Limb (tissue), 2 donors: ENCODE results near the gene SRXN1.
"Not testable (repeated sequence)": the region's sequence is repeated elsewhere in the genome, so short reads cannot be mapped to it uniquely, and the experiment has no call there.

Experiments used
- DNase-seq, 2 donors: peaks; one replicate each; pipeline ENCODE4 v3.0.0-alpha.2; 2016; ENCODE audit errors: extremely low spot score in 2 of 2

Gene SRXN1

DNA sequence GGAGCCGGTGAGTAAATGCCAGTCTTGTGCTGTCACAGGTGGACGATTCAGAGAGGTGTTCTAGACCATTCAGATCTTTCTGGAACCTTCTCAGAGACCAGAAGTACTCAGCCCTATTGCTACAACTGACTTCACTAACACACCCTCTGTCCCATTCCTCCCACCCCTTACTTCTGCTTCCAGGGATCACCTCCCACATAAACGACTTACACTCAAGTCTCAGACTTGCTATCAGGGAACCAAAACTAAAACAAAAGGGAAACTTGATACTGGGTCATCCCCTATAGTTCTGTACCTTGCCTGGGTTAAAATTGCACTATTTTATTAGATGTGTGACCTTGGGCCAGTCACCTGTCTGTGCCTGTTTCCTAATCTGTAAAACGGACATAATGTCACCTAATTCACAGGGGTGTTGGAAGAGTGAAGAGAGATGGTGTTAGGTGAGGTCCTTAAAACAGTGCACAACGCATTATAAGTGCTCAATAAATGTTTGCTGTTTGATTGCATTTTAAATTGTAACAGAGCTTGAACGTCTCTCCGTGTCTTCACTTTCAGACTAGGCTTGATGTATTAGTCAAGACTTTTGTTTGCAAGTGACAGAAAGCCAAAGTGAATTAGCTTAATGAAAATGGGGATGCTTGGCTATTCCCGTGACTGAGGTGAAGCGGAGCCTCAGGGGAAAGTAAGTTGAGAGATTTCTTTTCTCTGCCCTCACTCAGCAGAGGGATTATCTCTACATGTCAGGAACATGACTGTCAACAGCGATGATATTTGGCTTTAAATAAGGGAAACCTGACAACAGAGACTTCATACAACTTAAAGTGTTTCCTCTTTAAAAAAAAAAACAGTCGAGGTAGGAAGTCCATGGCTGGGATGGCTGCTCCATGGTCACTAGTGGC is 3.0 kb upstream of the SRXN1 start:
- DNase-seq, result no peak

DNA sequence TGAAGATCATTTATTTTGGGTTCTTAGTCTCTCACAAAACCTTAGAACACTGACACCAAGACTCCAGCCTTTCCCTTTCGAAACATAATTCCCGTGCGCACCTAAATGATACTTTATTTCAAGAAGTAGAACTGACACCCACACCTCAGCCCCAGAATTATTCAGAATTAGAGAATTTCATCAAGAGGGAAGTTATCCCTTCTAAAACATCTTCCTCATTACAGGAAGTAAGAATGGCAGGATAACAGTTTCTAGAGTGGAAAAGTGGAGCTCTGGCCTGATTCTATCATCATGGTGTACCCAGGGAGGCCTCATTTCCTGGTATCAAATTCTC is 1.4 kb upstream of the SRXN1 start:
- DNase-seq, result no peak

DNA sequence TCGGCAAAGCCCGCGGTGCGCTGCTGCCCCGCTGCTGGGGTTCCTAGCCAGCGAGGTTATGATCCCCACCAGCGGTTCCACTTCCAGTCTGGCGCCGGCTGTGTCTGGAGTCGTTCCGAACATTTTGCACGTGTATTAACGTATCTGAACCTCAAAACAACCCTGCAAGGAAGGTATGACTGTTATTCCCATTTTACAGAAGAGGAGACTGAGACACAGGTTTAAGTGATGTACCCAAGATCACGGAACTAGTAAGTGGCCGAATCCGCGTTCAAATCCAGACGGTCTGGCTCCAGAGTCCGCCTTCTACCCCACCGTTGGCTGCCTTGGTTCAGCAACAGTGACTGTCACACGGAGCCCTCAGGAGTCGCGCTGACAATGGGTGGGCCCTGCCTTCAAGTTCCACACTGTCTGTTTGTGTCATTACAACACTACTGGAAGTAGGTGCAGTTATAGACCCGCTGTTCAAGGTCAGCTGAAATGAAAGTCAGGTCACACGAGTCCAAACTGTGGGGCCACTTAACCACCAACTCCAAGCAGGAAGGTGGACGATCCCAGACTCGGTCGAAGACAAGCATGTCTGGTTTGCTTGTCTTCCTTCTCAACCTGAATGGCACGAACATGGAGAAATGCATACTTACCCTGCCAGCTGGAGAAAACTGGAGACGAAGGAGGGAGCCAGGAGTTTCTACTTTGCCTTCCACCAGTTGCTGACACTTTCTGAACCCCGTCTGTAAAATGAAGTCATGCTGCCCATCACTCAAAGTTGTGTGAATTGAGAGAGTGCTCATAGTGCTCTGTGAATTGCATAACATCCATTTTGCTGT is 803 bp upstream of the SRXN1 start:
- DNase-seq, result no peak

DNA sequence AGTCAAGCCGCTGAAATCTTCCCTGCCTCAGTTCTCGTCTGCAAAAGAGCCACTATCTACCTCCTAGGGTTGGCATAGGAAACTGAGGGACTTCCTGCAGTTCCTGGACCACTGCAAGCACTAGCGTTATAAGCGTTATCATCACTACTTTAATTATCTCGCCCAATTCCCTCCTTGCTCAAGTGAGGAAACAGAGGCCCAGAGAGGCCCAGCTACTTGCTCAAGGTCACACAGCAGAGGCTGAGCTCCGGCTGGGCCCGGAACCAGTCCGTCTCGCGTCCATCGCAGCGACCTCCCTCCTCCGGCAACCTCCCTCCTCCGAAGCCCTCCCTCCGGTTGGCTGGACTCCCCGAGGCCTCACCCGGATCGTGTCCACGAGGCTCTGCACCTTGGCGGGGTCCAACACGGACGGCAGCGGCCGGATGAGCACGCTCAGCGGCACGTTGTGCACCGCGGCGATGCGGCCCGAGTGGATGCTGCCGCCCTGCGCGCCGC is 338 bp downstream of the SRXN1 start:
- no peak for DNase-seq

DNA sequence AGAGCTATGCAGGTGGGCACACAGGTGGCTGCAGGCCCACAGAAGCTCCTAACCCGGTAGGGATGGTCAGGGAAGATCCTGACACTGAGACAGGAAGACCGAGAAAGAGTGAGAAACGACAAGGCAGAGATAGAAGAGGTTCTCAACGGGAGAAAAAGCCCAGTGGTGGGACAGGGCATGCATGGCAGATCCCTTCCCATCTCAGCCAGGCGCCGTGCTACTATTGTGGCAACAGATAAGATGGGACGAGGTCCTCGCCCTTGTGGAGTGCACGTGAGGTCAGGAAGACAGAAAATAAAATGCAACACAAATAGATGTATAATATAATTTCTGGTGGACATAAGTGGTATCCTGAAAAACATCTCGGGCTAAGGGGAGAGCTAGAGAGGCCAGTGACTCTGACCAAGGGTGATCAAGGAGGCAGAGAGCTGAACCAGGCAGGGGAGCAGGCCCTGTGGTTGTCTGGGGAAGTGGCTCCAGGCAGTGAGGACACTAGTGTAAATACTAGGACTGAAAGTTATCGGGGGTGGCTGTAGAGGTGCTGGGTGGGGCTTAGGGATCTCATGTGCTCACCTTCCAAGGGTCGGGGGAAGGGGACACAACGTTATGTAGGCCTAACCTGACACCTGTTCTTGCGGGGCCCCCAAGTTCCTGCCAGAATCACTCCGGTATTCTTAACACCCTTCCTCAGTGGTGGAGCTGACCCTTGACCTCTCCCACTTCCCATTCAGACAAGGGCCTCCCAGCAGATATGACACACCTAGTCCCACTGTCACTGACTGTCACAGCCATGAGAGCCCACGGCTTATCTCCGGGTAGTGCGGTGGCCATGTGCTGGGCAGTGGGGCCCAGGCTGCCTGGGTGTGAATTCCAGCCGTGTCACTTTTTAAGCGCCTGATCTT is 1.0 kb downstream of the SRXN1 start:
- no peak for DNase-seq

DNA sequence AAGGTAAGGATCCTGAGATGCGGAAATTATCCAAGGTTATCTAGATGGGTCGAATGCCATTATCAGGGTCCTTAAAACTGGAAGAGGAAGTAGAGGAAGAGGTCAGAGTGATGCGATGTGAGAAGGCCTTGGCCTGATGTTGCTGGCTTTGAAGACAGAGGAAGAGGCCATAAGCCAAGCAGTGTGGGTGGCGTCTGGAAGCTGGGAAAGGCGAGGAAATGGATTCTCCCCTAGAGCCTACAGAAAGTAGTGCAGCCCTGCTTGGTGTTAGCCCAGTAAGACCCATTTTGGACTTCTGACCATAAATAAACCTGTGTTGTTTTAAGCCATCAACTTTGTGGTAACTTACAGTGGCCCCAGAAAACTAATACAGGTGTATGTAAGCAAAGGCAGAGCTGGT is 2.0 kb downstream of the SRXN1 start:
- no peak for DNase-seq

DNA sequence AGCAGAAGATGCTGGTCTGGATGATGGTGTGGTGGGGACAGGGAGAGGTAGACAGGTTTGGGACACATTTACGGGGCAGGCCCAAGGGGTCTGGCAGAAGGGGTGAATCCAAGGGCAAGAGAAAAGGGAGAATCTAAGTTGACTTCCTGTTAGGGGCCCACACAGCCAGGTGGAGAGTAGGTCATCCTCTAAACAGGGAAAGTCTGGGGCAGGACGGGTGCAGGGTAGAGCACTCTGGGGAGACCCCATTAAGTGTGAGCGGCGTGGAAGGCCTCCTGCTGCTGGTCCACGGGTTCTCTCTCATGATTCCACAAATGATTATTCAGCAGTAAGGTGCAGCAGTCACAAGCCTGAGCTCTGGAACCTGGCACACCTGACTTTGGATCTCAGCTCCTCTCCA is 2.7 kb downstream of the SRXN1 start:
- DNase-seq, result no peak

DNA sequence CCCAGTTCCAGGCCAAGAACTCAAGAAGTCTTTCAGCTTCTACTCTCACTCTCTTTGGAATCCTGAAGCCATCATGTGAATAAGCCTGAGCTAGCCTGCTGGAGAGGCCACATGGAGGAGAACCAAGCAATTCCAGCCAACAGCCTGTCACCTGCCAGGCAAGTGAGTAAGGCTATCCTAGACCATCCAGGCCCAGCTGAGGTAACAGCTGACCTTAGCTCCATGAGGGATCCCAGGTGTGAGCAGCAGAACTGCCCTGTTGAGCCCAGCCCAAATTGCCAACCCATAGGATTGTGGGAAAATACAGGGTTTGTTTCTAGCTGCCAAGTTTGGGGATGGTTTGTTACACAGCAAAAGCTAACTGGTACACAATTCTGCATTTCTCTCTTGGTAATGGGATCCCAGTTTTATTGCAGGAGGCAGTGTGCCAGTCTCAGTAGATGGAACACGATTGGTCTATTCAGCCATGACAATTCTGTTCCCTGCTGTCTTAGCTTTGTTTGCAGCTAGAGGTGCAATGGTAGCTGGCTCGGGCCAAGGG is 5.5 kb downstream of the SRXN1 start:
- DNase-seq, result no peak

DNA sequence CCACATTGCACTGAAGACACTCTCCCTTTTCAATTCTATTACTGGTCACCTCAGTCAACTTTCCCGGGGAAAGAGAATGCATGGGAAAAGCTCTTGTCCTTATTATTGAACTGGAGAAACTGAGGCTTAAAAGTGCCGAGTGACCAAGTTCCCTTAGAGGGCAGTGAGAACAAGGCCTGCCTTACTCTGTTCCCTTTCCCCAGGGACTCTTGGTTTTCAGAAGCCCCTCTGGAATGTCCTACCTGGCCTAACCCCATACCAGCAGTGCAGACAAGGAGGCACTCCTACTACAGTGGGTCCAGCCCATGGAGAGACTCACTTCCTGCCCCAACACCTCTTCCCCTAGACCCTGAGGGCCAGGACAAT is 6.1 kb downstream of the SRXN1 start:
- DNase-seq, result no peak

DNA sequence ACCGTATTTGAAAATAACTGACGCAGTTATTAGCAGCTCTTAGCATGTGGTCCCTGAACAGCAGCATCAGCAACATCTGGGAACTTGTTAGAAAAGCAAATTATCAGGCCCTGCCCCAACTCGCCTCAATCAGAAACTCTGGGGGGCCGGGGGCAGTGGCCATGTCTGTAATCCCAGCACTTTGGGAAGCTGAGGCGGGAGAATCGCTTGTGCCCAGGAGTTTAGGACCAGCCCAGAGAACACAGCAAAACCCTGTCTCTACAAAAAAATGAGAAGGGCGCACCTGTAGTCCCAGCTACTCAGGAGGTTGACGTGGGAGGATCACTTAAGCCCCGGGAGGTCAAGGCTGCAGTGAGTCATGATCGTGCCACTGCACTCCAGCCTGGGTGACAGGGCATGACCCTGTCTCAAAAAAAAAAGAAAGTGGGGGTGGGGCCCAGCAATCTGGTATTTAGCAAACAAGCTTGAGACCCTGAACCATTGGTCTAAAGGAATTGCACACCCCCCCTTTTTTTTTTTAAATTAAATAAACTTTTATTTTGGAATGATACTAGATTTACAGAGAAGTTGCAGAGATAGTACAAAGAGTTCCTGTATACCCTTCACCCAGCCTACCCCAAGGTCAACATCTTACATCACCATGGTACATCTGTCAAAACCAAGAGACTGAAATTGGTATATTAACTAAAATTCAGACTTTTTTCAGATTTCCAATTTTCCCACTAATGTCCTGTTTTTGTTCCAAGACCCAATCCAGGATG is 6.7 kb downstream of the SRXN1 start:
- DNase-seq, result no peak

DNA sequence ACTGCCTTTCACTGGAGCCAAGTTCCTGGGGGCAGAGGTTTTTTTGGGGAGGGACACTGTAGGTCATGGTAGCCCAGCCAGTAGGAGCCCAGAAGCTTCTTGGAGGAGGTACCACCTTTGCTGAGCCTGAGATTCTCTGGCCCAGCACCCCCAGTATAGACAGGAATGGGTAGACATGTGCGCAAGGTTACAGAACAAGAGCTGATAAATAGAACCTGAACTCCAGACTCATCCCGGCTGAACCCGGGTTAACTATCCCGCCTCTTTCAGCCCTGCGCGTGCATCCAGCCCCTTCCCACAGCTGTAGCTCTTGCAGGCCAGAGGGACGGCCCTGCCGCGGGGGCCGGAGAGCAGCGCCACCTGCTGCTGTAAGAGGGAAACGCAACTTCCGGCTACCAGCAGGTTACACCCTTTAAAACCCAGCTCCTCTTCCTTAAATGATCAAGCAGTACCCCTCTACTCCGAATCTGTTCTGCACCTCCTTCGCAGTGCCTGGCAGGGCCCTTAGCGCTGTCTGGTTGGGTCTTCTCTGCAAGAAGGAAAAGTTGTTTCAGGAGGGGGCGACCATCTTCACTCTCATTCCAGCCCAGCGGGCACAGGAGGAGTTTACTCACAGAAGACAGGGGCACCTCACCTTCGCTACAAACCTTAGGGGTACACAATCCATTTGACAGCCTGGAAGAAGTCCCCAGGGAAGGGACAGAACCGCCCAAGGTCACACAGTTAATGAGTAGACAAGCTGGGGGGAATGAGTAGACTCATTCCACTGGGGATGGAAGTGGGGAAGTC is 7.5 kb downstream of the SRXN1 start:
- DNase-seq, result peak; percentile 77 to 89

DNA sequence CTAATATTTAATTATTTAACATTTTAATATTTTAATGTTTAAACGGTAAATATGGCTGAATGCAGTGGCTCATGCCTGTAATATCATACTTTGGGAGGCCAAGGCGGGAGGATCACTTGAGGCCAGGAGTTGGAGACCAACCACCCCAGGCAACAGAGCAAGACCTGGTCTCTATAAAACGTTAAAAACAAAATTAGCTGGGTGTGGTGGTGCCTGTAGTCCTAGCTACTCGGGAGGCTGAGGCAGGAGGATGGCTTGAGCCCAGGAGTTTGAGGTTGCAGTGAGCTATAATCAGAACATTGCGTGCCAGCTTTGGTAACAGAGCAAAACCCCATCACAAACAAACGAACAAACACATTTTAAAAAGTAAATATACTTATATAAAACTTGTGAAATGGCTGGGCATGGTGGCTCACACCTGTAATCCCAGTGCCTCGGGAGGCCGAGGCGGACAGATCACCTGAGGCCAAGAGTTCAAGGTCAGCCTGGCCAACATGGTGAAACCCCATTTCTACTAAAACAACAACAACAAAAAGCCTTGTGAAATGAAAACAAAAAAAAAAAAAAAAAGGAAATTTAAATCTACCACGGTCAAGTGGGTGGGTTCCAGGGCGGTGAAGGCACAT is 8.2 kb downstream of the SRXN1 start:
- DNase-seq, result no peak

DNA sequence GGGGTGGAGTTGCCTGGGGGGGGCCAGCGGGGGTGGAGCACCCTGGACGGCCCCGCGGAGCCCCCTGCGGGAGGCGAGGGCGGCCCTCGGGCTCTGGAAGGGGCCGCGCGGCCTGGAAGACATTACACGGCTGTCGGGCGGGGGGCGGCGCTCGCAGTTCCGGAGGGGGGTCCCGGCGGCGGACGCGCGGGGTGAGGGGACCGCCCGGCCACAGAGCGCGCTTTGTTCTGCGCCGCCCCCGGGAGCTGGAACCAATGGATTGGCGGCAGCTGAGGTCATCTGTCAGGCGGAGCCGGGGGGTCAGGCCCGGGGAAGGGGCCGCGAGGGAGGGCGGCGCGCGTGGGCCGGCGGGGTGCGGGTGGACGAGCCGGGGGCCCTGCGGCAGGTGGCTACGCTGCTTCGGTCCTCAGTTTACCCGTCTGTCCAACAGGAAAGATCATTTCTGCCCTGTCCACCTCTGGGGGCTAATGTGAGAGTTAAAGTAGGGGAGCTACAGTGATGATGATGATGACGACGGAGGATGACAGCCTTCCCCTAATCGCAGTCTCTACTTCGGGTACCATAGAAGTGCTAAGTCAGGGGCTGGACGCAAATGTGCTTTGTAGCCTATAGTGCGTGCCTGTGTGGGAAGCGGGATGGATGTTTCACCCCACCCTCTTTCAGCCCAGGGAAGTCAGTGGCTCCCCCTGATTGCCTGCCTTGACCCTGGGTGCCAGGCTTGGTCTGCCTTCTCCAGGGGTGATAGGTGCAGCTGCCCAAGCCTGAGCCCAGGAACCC is 10.4 kb downstream of the SRXN1 start:
- DNase-seq, result peak; percentile 65 to 81

DNA sequence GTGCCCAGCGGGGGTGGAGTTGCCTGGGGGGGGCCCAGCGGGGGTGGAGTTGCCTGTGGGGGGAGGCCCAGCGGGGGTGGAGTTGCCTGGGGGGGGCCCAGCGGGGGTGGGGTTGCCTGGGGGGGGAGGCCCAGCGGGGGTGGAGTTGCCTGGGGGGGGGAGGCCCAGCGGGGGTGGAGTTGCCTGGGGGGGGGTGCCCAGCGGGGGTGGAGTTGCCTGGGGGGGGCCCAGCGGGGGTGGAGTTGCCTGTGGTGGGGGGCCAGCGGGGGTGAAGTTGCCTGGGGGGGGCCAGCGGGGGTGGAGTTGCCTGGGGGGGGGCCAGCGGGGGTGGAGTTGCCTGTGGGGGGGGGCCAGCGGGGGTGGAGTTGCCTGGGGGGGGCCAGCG is 11.0 kb downstream of the SRXN1 start:
- not testable (repeated sequence) for DNase-seq

DNA sequence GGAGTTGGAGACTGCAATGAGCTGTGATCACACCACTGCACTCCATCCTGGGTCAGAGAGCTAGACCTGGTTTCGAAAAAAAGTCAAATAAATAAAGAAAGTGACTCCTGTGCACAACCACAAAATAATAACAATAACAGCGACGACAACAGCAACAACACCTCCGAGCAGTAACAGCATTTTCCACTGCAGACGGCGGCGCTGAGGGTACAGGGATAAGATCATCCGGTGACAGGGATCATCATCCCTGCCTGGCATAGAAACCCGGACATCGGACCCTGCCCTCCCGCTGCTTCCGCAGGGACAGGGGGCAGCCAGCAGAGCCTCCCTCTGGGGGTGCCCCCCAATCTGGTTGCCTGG is 11.5 kb downstream of the SRXN1 start:
- DNase-seq, result no peak

DNA sequence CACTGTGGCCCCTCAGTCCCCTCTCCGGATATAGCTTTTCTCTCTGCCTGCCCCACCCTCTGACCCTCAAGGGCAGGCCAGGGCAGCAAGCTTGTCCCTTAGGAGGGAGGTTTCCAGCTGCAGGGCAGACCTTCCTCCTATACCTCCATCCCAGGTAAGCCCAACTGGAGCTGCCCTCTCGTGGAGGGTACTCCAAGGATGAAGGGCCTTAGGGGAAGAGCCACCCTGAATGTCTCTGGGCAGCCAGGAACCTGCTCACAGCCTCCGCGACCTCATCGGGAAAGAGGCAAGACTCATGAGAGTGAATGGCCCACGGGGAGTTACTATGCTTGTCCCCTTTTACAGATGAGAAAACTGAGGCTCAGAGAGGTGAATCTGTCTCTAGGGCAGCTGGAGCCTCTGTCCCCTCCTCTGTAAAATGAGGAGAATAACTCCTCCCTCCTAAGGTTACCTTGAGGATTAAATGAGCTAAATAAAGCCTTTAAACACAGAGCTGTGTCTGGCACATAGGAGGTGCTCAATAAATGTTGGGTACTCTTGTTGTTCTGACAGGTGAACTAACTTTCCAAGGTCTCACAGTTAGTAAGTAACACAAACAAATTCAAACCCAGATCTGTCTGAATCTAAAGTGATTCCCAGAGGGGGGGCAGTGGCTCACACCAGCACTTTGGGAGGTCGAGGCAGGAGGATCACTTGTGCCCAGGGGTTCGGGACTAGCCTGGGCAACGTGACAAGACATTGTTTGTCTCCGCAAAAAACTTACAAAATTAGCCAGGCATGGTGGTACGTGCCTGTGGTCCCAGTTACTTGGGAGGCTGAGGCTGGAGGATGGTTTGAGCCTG is 12.1 kb downstream of the SRXN1 start:
- DNase-seq, result no peak

DNA sequence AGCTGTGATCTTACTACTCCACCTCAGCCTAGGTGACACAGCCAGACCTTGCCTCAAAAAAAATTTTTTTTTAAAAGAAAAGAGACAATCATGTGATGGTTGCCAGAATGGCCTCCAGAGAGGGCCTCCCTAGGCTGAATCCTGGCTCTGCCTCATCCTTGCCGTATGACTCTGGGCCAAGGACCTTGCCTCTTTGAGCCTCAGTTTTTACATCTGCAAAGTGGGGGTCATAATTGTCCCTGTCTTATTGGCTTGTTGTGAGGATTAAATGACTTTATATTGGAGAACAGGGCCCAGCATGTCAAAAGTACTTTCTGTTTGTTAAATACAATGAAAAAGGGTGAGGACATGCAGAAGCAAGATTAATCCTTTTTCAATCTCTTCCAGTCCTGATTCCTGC is 14.4 kb downstream of the SRXN1 start:
- DNase-seq, result no peak

DNA sequence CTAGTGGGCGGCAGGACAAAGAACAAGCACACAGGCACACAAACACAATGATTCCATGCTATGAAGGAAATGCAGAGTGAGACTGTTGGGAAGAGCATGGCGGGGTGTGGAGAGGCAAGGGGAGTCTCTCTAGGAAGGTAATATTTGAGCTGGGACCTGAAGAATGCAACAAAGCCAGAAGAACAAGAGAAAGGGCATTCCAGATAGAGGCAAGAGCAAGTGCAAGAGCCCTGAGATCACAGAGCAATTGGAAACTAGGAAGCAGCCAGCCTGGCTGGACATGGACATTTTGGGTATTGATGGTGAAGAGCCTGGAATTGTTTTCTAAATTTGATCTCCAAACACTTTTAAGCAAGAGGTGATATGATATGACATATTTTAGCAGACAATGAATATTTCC is 15.4 kb downstream of the SRXN1 start:
- DNase-seq, result no peak
